ENCODE results near the gene STS.
A peak's percentile ranks its signal among the peaks of the same experiment; 100 is the strongest.

Gene STS, protein sequence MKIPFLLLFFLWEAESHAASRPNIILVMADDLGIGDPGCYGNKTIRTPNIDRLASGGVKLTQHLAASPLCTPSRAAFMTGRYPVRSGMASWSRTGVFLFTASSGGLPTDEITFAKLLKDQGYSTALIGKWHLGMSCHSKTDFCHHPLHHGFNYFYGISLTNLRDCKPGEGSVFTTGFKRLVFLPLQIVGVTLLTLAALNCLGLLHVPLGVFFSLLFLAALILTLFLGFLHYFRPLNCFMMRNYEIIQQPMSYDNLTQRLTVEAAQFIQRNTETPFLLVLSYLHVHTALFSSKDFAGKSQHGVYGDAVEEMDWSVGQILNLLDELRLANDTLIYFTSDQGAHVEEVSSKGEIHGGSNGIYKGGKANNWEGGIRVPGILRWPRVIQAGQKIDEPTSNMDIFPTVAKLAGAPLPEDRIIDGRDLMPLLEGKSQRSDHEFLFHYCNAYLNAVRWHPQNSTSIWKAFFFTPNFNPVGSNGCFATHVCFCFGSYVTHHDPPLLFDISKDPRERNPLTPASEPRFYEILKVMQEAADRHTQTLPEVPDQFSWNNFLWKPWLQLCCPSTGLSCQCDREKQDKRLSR

GRCh38 chrX:7147413-7147977 is at the start of gene STS:
Gene STS (plus strand): TSS chrX:7147712. CDS start chrX:7253200, 105,488 bp downstream.
- DNase-seq (ENCODE audit: low read depth): no peak
- no peak for TF ChIP-seq CTCF (IDR thresholded peaks at IDR 0.05; ENCODE audit: control insufficient read depth, extremely low read depth, insufficient read depth)

DNA sequence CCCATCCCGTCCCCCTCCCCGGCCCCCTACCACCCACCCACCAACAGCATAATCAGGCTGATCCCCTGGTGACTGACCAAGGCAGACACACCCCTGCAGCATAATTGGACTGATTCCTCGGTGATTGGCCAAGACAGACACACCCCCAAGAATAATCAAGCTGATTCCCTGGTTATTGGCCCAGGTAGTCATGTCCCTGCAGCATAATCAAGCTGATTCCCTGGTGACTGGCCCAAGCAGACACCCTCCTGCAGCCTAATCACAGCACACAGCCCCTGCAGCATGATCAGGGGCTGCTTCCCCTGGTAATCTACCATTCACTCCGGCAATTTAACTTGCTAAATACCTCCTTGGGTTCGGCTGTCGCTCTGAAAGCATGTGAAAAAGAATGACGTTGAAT is 47.5 kb upstream of the STS start:
- TF ChIP-seq CTCF (IDR thresholded peaks at IDR 0.05; ENCODE audit: control insufficient read depth, extremely low read depth, insufficient read depth): no peak
- no peak for DNase-seq (ENCODE audit: low read depth)
- H3K4me3 ChIP-seq (ENCODE audit: low read depth, low read length): no peak overlapping the region

More at GRCh38 chrX:7147413-7147977, at the start of gene STS:
- peak within 1 kb of the TSS; percentile 74 for H3K4me3 ChIP-seq (ENCODE audit: low read depth, low read length)

- DNase-seq (ENCODE audit: low read depth): no peak
- TF ChIP-seq CTCF (IDR thresholded peaks at IDR 0.05; ENCODE audit: control insufficient read depth, extremely low read depth, insufficient read depth): no peak
Measured at GRCh38 chrX:7102119-7102518, 45.4 kb upstream of the STS start.

GRCh38 chrX:7106649-7107048 is 40.9 kb upstream of the STS start:
- TF ChIP-seq CTCF (IDR thresholded peaks at IDR 0.05; ENCODE audit: control insufficient read depth, extremely low read depth, insufficient read depth): no peak
- no peak for DNase-seq (ENCODE audit: low read depth)
- H3K4me3 ChIP-seq (ENCODE audit: low read depth, low read length): no peak overlapping the region

More at GRCh38 chrX:7102119-7102518, 45.4 kb upstream of the STS start:
- no peak overlapping the region for H3K4me3 ChIP-seq (ENCODE audit: low read depth, low read length)

DNA sequence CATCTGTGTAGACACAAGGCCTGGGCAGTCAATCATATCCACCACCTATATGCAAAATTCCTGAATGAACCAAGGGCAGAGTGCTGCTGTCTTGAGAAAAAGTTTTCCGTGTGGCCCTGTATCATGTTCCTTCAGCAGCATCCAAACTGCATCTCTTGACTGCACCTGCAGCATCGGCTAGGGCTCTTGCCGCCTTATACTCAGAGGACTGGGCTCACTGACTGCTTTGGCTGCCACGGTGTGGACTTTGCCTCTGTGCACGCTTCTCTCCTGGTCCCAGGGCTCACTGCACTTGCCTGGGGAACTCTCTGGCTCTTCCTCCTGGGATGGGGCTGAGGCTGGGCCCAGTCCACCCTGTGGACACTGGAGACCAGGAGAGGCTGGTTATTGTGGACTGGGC is 39.5 kb upstream of the STS start:
- no peak overlapping the region for H3K4me3 ChIP-seq (ENCODE audit: low read depth, low read length)
- no peak for TF ChIP-seq CTCF (IDR thresholded peaks at IDR 0.05; ENCODE audit: control insufficient read depth, extremely low read depth, insufficient read depth)
- DNase-seq (ENCODE audit: low read depth): no peak

- DNase-seq (ENCODE audit: low read depth): no peak
- no peak for TF ChIP-seq CTCF (IDR thresholded peaks at IDR 0.05; ENCODE audit: control insufficient read depth, extremely low read depth, insufficient read depth)
- H3K4me3 ChIP-seq (ENCODE audit: low read depth, low read length): no peak overlapping the region
Measured at GRCh38 chrX:7109049-7109531, 38.4 kb upstream of the STS start.

Data from LNCaP clone FGC (cell line).